Stimulated activated memory B cell treated with anti-CD40 and anti-IgM and Interleukin-4, amounts not matched to agents 10 μg/mL and 1 μg/mL and 100 μg/mL, for 72 hours (primary cell): Measurements from ENCODE around the gene SMPD4.
"Not testable (repeated sequence)": the region's sequence is repeated elsewhere in the genome, so short reads cannot be mapped to it uniquely, and the experiment has no call there.

Experiments
- ATAC-seq: fragments of 150-1000 bp; cut with Tn5 transposase; 2 replicates; pipeline ENCODE4 v1.10.0; 2021
- H3K27ac Mint-ChIP-seq: one replicate; pipeline ENCODE4 v1.8.0; 2022; ENCODE audit warnings: mild to moderate bottlenecking, mixed read lengths
- H3K27me3 Mint-ChIP-seq: one replicate; pipeline ENCODE4 v1.8.0; 2022; ENCODE audit warnings: mixed read lengths
- H3K36me3 Mint-ChIP-seq: one replicate; pipeline ENCODE4 v1.8.0; 2022; ENCODE audit warnings: mixed read lengths
- H3K4me1 Mint-ChIP-seq: one replicate; pipeline ENCODE4 v1.8.0; 2022; ENCODE audit warnings: mixed read lengths
- H3K4me3 Mint-ChIP-seq: one replicate; pipeline ENCODE4 v1.8.0; 2022; ENCODE audit warnings: mild to moderate bottlenecking, moderate library complexity, mixed read lengths
- H3K9me3 Mint-ChIP-seq: one replicate; pipeline ENCODE4 v1.8.0; 2022; ENCODE audit warnings: mixed read lengths

SMPD4 gene

DNA sequence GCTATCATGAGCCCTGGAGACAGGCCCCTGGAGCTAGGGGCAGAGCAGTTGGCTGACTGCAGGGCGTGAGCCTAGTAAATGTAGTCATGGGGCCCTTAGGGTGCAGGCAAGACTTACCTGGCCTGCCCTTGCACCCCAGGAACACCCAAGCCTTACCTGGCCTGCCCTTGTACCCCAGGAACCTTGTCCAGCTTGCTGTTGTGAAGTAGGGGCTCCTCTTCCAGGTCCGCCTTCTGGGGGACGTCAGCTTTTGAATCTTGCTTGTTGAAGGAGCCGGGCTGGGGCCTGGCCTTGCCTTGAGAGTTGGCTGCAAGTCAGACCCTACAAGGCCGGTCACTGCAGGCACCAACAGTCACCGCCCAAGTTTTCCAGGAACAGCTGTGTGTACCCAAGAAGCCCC is 40.4 kb downstream of the SMPD4 start:
- peaks cover 13% of the 10 kb centered on the region for H3K4me1 Mint-ChIP-seq
- H3K4me3 Mint-ChIP-seq, H3K27ac Mint-ChIP-seq, H3K36me3 Mint-ChIP-seq, ATAC-seq, H3K9me3 Mint-ChIP-seq: not testable (repeated sequence)
- peaks cover 15% of the 10 kb centered on the region for H3K27me3 Mint-ChIP-seq

- peaks cover 13% of the 10 kb centered on the region for H3K4me1 Mint-ChIP-seq
- not testable (repeated sequence) for H3K36me3 Mint-ChIP-seq, ATAC-seq, H3K27ac Mint-ChIP-seq, H3K9me3 Mint-ChIP-seq, H3K4me3 Mint-ChIP-seq
- peaks cover 15% of the 10 kb centered on the region for H3K27me3 Mint-ChIP-seq
These were observed 40.9 kb downstream of the SMPD4 start for GRCh38 chr2:130140516-130140915.

GRCh38 chr2:130139331-130140280 is 41.8 kb downstream of the SMPD4 start:
- peaks cover 15% of the 10 kb centered on the region for H3K27me3 Mint-ChIP-seq
- not testable (repeated sequence) for H3K4me3 Mint-ChIP-seq, H3K9me3 Mint-ChIP-seq, ATAC-seq, H3K4me1 Mint-ChIP-seq, H3K27ac Mint-ChIP-seq, H3K36me3 Mint-ChIP-seq

DNA sequence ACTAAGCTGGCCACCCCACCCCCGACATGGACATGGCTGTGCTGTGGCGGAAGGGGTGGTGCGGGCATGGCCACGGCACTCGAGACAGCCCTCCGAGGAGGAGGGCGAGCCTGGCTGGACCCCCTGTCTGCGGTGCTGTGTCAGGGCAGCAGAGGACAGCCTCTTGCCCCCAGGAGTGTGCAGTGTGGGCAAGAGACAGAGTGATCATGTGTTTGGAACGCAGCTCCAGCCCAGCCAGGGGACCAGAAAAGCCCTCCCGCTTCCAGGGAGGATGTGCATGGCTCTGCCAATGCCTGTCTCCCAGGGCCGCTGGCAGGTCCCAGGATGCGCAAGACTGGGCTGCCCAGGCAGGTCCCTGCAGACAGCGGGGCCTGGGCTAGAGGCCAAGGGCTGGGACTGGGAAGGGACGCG is 42.6 kb downstream of the SMPD4 start:
- ATAC-seq, result not testable (repeated sequence)

DNA sequence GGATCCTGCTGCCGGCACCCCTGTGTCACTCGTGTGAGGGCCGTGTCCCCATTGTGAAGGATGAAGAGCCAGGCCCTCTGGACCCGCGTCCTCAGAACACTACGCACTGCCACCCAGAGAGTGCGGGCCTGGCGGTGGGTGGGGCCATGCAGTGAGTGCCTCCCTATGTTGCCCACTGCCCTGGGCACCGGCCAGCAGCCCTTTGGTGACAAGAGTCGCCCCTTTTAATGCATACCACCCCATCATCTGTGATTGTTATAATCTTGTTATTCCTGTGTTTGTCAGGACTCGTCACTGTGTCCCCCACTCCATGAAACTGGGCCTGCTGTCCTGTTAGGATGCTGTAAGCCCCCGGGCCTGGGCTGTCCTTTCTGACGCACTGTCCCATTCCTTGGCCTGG is 43.1 kb downstream of the SMPD4 start:
- not testable (repeated sequence) for H3K9me3 Mint-ChIP-seq, H3K4me1 Mint-ChIP-seq, H3K27me3 Mint-ChIP-seq, H3K27ac Mint-ChIP-seq, H3K36me3 Mint-ChIP-seq, H3K4me3 Mint-ChIP-seq, ATAC-seq

More for the DNA sequence above, 42.6 kb downstream of the SMPD4 start:
- not testable (repeated sequence) for H3K4me1 Mint-ChIP-seq, H3K27ac Mint-ChIP-seq, H3K4me3 Mint-ChIP-seq, H3K36me3 Mint-ChIP-seq, H3K9me3 Mint-ChIP-seq
- H3K27me3 Mint-ChIP-seq, result peaks cover 13% of the 10 kb centered on the region

GRCh38 chr2:130137118-130137517 is 44.3 kb downstream of the SMPD4 start:
- not testable (repeated sequence) for H3K36me3 Mint-ChIP-seq, H3K27me3 Mint-ChIP-seq, H3K9me3 Mint-ChIP-seq, H3K4me1 Mint-ChIP-seq, H3K27ac Mint-ChIP-seq, ATAC-seq, H3K4me3 Mint-ChIP-seq

GRCh38 chr2:130136546-130136945 is 44.9 kb downstream of the SMPD4 start:
- not testable (repeated sequence) for ATAC-seq, H3K36me3 Mint-ChIP-seq, H3K9me3 Mint-ChIP-seq, H3K27ac Mint-ChIP-seq, H3K27me3 Mint-ChIP-seq, H3K4me3 Mint-ChIP-seq, H3K4me1 Mint-ChIP-seq

GRCh38 chr2:130135692-130136541 is 45.5 kb downstream of the SMPD4 start:
- no peaks in the 10 kb centered on the region for H3K36me3 Mint-ChIP-seq
- no peaks in the 10 kb centered on the region for H3K27me3 Mint-ChIP-seq
- no peak overlapping the region for H3K4me3 Mint-ChIP-seq
- no peak for ATAC-seq
- no peaks in the 10 kb centered on the region for H3K4me1 Mint-ChIP-seq
- H3K9me3 Mint-ChIP-seq, result no peaks in the 10 kb centered on the region
- H3K27ac Mint-ChIP-seq, result no peak overlapping the region

DNA sequence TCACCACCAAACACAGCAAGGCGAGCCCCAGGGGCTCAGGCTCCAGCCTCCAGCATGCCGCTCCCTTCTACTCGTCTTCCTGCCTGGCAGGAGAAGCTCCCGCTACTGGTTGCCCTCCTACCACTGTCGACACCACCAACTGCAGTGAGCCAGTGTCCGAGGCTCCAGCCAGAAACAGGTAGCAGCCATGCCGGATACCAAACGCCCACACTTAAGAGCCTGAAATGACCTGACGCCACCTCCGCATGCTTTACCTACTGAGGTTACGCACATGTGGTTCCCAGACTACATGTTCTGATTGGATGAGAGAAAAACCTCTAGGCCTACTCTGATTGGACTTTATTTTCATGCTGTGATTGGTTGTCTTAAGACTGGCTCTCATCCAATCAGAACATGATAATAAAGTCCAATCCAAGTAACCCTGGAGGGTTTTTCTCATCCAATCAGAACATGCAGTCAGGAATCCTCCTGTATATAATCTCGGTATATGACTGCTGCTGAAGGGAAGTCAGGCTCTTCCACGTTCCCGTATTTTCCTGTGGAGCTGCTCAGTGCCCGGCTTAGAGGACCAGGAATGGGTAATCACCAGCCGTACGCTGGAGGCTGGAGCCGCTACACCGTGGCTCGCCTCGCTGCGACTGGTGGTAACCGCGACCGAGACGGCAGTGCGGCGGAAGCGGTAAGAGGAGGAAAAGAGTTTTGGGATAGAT is 52.1 kb downstream of the SMPD4 start, which contains the start of gene POTEF:
POTEF (minus strand) TSS at position 103 of the 710 bp plus-strand sequence. CDS start 8,707 bp downstream, outside the sequence.
- H3K4me1 Mint-ChIP-seq, H3K9me3 Mint-ChIP-seq, H3K4me3 Mint-ChIP-seq, ATAC-seq, H3K36me3 Mint-ChIP-seq, H3K27me3 Mint-ChIP-seq, H3K27ac Mint-ChIP-seq: not testable (repeated sequence)

GRCh38 chr2:130128464-130128863 is 52.9 kb downstream of the SMPD4 start:
- H3K4me1 Mint-ChIP-seq, H3K4me3 Mint-ChIP-seq, H3K27me3 Mint-ChIP-seq, H3K9me3 Mint-ChIP-seq, H3K27ac Mint-ChIP-seq, H3K36me3 Mint-ChIP-seq: not testable (repeated sequence)
- ATAC-seq, result peak; percentile 34

DNA sequence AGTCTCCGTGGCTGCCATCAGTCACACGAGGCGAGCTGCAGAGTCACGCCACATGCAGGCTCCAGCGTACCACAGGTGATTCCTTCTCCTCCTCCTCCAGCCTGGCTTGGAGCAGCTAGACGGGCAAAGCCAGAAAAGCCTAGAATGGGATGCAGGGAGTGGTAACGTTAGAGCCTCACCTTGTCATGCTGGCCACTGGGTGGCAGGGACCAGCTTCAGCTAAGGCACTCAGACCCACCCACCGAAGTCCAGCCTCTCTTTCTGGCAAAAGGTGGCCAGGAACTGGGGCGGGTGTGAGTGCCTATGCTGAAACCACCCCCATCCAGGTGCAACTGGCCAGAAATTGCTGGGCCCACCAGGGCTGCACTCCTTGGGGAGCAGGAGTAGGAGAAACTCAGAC is 53.7 kb downstream of the SMPD4 start:
- H3K27ac Mint-ChIP-seq, H3K27me3 Mint-ChIP-seq, H3K9me3 Mint-ChIP-seq, H3K4me1 Mint-ChIP-seq, H3K36me3 Mint-ChIP-seq, H3K4me3 Mint-ChIP-seq, ATAC-seq: not testable (repeated sequence)

- not testable (repeated sequence) for H3K27me3 Mint-ChIP-seq, H3K4me1 Mint-ChIP-seq, H3K4me3 Mint-ChIP-seq, H3K9me3 Mint-ChIP-seq, ATAC-seq, H3K36me3 Mint-ChIP-seq, H3K27ac Mint-ChIP-seq
These were observed 60.5 kb downstream of the SMPD4 start for GRCh38 chr2:130120924-130121323.

- not testable (repeated sequence) for H3K9me3 Mint-ChIP-seq, H3K36me3 Mint-ChIP-seq, H3K4me3 Mint-ChIP-seq, H3K27ac Mint-ChIP-seq, H3K4me1 Mint-ChIP-seq, H3K27me3 Mint-ChIP-seq, ATAC-seq
These were observed 78.6 kb downstream of the SMPD4 start for GRCh38 chr2:130102597-130103363.
